GM19035 (cell line): ENCODE measurements around the gene LHFPL3.
"Not testable (repeated sequence)": the region's sequence is repeated elsewhere in the genome, so short reads cannot be mapped to it uniquely, and the experiment has no call there.

Source experiments
- ATAC-seq: cut with Tn5 transposase; IDR thresholded peaks from one replicate; pipeline ENCODE4 v1.9.1; 2021; ENCODE audit not compliant: unreplicated experiment

The LHFPL3 gene

DNA sequence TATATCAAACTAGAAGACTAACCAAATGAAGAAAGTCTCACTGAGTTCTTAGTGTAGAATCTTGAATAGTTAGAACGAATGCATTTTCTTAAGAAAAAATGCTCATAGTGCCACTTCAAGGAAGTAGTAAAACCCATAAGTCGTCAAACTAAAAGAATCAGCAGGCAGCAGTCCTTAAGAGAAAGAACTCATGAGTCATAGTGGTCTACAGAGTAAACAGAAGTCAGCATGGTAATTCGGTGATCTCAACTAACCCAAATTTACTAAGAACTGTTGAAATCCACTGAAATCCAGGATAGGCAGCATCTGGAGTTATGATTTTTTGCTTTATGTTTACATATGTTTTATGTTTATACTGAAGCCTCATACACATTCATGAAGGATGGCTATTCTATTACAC lies 256.2 kb downstream of the LHFPL3 start:
- ATAC-seq = no peak

DNA sequence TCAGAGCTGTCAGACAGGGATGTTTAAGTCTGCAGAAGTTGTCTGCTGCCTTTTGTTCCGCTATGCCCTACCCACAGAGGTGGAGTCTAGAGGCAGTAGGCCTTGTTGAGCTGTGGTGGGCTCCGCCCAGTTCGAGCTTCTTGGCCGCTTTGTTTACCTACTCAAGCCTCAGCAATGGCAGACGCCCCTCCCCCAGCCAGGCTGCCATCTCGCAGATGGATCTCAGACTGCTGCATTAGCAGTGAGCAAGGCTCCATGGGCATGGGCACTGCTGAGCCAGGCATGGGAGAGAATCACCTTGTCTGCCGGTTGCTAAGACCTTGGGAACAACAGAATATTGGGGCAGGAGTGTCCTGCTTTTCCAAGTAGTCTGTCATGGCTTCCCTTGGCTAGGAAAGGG lies 267.2 kb downstream of the LHFPL3 start:
- ATAC-seq = not testable (repeated sequence)

DNA sequence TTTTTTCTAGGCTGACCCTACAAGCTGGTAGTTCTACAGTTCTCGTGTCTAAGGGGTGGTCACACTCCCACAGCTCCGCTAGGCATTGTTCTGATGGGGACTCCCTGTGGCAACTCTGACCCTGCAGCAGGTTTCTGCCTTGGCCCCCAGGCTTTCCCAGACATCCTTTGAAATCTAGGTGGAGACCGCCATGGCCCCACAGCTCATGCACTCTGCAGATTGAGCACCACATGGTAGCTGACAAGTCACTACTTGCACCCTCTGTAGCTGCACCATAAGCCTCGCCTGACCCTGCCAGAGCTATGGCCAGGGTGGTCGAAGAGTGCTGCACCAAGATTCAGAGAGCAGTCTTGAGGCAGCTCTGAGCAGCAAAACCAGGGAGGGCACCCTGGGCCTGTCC lies 275.6 kb downstream of the LHFPL3 start:
- ATAC-seq = no peak

DNA sequence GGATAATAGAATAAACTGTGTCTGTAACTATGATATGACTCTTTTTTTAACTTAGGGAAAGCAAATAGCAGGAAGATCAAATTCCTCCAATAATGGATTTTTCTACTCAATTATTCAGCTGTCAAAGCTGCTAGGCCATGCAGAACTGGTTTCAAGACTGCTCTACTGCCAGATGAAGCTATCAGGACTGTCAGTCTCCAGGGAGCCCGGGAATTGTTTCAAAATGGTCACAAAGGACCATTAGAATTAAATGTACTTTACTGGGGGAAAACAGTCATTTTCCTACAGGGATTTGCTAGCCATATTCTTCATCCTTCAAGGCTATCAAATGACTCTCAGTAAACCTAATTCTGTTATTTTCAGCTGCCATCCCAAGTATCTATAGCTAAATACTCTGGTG lies 276.3 kb downstream of the LHFPL3 start:
- no peak for ATAC-seq

DNA sequence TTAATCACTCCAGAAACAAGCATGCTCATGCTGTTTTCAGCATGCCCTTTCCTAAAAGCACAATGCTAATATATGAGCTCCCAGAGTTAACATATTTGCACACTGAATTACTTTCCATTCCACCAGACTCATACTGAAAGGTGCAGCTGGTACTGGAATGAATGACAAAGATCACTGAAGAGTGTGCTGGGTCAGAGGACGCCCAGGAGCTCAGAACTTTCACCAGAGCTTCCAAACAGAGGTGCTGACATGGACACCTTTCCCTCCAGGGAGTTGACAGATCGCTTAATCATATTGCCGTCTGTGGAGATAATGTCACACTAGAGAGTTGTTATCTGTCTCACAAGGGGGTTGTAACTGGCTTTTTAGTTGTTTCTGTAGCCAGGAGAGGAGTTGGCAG lies 292.9 kb downstream of the LHFPL3 start:
- no peak for ATAC-seq

DNA sequence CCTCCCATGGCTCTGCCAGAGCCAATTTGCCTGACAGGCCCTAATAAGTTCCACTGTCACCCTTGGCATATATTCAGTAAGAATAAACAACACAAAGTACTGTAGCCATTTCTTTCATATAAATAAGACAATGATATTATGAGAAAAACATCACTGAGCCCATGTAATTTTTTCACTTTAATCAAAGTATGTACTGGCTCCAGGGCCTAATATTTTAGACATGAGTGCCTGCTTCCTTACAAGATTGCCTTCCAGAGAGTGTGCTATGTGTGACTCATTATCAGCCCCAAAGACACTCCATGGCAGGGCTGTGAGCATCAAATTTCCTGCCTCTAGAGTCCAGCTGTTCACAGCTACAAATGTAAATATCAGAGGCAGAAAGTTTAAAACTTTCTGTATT lies 297.6 kb downstream of the LHFPL3 start:
- no peak for ATAC-seq

DNA sequence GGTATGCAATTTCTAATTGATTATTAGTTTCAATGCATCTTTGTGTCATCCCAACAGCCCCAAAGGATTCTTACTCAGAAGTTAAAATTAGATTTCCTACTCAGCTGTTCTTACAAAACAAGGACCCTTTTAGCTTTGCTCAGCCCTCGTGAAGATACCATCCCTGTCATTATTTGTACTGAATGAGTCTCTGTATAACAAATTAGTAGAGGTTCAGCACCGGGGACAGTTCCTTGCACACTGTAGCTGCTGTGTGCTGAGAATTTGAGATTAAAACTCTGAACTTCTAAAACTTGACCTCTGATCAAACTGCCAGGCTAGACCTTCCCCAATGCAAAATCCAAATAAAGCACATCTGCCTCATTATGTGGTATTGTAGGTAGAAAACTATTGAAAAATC lies 299.1 kb downstream of the LHFPL3 start:
- no peak for ATAC-seq

DNA sequence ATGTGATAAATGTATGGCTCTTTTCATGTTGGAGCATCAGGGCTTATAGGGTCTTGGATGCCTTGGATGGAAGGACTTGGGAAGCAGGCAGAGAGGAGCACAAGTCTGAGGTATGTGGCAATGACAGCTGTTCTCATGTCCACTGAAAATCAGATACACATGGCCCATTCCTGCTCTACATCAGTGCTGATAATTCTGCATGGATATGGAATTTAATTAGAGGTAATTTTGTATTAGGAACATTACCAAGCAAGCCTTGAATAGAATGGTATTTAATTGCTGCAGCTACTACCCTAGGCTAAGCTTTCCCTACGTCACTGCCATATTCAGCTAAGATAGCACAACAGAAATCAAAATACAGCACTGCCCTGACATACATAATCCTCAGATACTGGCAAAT lies 299.6 kb downstream of the LHFPL3 start:
- ATAC-seq = no peak

DNA sequence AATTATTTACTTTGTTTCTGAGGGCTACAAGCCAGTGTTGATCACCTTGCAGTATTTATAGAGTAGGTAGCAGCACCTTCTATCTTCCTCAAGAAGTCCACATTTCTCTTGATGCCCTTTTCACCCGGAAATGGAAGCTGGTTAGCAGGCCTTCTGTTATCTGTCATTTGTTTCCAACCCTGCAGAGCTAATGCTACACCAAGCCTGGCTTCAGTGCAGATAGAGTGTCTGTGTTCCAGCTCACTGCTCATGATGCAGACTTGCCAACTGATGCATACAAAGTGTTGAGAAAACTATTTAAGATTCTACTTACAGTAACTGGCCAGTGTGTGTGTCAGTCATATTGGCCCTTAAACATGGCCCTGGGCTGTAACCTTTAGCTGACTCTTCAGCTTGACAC lies 301.0 kb downstream of the LHFPL3 start:
- no peak for ATAC-seq

DNA sequence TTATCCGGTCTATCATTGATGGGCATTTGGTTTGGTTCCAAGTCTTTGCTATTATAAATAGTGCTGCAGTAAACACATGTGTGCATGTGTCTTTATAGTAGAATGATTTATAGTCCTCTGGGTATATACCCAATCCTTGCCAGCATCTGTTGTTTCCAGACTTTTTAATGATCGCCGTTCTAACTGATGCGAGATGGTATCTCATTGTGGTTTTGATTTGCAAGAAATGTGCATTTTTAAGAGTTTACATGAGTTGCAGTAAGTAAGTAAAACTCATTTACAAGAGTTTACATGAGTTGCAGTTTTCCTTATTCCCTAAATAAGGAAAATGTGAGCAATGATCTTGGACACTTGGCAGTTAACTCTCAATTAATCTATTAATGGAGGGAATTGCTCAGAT lies 312.1 kb downstream of the LHFPL3 start:
- ATAC-seq = no peak

DNA sequence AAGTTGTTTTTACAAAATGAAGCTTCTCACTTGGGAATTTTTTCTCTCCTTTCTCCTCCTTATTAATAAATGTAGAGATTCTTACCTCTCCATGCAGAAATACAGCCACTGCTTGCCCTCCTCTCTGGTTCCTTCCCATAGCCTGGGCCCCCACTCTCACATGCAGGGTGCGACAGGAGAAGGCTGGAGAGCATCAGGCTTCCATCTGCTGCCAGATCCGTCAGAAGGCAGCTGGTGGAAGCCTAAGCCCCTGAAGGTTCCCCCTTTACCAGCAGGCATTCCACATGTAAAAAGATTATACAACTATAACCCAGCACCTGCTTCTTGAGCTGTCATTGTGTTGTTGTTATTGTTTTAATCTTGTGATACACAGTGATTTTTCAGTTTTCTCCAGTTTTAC lies 314.2 kb downstream of the LHFPL3 start:
- no peak for ATAC-seq

DNA sequence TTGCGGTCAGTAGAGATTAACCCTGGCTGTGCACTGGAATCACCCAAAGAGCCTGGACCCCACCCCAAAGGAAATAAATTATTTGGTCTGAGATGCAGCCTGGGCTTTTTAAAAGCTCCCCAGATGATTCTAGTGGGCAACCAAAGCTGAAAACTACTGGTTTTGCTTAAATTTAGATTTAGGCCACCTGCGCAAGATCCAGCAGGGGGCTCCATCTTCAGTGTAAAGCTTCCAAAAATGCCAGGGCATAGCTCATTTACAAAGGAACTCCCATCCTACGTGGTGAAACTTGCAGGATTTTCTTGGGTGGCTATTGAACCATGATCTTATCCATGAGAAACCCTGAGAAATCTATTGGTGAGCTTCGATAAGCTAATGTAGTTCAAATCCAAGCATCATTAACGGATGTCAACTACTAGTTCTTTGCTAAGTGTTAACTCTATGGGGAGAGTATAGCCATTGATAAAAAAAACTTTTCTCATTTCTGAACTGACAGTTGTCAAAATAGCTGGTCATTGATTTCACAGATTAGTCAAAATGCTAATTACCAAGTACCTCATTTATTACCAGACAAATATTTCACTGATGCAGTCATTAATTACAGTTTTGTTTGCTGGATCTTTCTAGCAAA lies 315.3 kb downstream of the LHFPL3 start:
- no peak for ATAC-seq

DNA sequence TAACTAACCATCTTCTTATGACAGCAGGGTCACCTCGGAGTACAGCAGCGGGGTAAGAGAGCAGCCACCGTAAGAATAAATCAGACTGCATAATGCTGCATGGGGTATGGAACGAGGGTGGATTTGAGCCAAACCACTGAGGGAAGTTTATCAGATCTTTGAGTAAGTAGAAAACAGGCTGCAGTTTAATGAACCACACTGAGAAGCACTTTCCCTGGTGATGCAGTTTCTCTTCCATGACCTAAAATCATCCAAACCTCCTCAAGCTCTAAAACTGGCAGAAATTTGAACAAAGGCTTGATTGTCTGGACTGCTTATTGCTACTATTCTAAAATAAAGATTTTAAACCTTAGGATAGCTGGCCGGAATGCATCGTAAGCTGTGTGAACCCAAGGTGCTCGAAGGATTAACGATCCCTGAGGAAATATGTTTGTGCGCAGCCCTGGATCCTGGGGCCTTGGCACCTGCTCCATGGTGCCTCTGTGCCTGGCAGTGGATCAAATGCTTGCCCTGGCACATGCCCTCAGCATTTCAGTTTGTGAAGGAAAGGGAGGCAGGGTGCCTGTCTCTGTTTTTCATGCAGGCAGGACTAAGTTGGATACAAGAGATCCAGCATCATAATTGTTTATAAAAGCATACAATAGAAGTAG lies 322.7 kb downstream of the LHFPL3 start:
- ATAC-seq = no peak

DNA sequence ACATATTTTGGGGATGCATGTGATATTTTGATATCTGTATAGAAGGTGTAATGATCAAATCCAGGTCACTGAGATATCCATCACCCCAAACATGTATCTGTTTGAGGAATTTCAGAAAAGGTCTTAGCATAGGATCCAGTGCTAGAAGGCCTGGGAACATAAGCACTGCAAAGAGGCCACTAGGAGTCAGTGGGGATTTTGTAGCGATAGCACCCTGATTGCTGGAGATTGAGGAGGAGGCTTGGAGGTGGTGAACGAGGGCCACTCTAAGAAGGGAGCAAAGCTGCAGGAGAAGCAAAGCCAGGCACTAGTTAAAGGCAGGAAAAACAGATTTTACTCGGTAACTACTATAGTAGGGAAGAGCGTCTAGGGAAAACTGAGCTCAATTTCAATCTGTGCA lies 324.0 kb downstream of the LHFPL3 start:
- no peak for ATAC-seq

DNA sequence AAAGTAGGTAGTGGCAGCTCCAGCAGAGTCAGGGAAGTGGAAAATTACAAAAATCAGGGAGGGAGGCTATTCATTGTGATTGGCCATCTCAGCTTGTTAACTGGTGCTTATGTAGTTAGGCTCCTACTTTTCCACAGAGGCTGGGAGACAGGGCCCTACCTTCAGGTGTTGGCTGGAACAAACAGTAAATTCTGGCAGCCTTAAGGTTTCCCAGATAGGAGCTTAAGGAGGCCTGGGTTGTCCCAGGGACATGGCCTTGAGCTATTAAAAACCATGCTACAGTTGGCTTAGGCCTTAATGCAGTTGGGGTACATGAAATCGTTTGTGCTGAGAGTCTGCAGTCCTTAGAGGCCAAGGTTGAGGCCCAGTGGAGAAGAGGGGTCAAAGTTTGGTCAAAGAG lies 324.5 kb downstream of the LHFPL3 start:
- no peak for ATAC-seq

DNA sequence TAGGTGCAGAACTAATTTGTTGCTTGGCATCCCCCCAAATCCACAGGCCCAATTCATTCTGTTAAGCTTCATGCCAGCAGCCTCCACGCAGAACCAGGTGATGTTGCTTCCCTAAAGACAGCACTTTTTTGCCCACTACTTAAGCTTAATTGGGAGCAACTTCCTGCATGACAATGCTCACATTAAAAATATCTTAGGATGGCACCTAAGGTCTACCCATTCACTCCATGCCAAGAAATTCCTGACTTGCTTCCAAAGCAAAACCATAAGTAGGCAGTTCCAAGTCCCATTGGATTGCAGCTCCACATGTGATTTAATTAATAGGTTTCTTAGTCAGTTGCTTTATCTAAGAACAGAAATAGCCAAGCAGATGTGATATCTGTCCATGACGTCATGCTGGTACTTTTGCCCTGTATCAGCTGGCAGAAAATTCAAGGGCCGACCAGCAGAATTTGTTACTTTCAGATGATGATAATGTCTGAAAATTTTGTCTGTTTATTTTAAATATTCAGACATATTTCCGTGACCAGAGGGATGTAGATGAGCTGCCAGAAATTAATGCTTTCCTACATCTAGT lies 325.5 kb downstream of the LHFPL3 start:
- no peak for ATAC-seq

DNA sequence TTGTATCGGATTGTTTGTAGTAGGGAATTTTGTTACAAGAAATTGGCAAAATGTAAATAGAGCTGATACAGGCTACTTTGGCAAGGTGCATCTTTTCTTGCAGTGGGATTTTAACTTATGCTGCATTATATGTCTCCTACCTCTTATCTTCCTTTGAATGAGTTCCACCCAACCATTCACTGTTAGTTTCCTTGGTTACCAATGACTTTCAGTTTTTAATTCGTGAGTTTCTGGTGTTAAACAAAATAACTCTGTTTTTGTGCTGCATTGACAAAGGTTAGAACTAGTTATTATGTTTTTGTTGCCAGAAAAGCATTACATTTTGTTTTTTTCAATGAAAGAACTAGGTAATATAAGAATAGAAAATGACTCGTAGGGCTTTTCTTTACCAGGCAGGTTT lies 327.2 kb downstream of the LHFPL3 start:
- ATAC-seq = no peak

DNA sequence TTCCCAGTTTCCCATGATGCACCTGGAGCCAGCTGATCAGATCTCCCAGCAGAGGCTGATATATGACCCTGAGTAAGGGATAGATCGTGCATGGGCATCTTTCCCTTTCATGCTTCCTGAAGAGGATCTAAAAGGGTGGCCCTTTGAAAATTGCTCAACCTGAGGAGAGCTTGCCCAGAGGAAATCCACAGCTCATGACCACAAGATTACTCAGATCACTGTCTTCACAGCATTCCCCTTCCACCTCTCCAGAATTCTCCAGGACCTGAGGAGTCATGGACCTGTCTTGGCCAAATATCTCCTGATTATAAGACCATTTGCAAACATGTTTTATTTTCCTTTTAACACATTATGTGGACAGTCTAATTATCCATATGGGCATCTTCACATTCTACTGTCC lies 328.1 kb downstream of the LHFPL3 start:
- ATAC-seq = no peak

DNA sequence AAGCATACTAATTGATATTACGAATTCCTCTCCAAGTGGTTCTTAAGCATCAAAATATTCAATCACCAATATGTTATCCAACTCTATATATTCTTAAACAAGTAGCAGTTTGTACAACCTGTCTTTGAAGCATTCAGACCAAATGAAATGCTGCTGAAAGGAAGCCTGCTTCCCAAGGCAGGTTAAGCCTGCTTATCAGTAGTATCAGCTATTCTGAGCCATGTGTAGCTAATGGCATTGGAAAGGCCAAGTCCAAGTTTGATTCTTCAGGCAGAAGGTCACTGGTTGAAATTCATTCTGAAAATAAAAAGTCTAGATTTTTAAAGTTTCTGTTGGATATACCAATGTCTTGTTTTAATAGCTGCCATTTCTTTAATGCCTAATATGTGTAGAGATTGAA lies 328.7 kb downstream of the LHFPL3 start:
- no peak for ATAC-seq

DNA sequence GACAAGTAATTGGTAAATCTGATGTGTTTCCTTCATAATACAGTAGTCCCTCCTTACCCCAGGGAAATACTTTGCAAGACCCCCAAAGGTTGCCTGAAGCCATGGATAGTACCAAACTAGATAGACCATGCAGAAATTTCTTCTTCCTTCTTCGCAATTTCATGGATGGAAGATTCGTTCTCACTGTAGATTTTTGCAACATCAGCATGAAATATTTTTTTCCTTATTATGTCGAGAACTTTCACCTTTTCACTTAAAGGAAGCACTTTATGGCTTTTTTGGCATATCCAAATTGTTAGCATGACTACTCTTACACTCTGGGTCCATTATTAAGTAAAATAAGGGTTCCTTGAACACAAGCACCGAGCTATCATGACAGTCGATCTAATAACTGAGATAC lies 333.2 kb downstream of the LHFPL3 start:
- ATAC-seq = no peak

DNA sequence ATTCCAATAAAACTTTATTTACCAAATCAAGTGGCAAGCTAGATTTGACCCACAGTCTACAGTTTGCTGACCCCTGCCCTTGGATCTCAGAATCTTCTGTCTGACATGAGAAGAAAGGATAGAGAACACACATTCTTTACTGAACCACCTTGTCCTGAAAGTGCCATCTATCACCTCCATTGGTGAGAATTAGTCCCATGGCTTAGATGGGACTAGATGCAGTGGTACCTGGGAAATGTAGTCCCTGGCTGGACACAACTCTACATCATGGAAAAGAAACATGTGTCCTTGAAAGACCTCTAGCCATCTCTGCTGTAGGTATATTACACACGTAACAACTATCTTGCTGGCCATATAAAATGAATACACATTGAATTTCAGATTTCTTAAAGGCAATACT lies 336.2 kb downstream of the LHFPL3 start:
- ATAC-seq = no peak

DNA sequence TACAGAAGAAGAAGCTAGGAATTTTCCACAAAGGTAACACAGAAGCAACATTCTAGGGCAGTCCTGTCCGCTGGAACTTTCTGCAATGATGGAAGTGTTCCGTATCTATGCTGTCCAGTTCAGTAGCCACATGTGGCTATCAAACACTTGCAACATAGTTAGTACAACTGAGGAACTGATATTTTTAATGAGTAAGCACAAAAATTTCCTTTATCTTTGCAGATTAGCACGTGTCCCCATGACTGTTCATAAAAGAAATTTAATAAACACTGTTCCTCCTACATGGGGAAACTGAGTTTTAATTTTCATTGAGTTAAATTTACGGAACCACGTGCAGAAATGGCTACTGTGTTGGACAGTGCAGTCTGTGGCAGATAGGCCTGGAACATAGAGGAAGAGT lies 349.2 kb downstream of the LHFPL3 start:
- ATAC-seq = no peak

DNA sequence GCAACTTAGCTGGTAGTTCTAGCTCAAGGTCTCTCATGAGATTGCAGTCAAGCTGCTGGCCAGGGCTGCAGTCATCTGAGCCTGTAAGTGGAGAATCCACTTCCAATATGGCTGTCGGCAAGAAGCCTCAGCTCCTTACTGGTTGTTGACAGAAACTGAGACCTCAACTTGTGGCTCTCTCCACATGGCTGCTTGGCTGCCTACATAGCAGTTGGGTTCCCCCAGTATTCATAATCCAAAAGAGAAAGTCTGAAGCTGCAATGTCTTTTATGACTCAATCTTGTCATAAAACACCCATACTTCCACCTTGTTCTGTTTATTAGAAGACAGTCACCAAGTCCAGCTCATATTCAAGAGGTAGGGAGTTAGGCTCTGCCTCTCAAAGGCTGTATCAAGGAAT lies 350.7 kb downstream of the LHFPL3 start:
- ATAC-seq = no peak
